MCF 10A (cell line): ENCODE measurements around the gene NDUFS6. TPM values are rescaled to one million over a fixed set of nuclear protein-coding genes. Genes with fewer than 3 reads are reported as not detected.

ENCODE experiments used
- BruUV-seq: library from RNA; stranded (reverse); fragments of 400-500 nt; replicated peaks from 2 replicates; lab custom pipeline; 2021; lab: Mats Ljungman, UMichigan
- CTCF ChIA-PET: fragments of 300-600 bp; sonication (Branson Sonifier 250); formaldehyde crosslinking; extraction: SDS; loops from one replicate; lab custom pipeline; 2021; ENCODE audit warnings: antibody characterized with exemption, inconsistent platforms; lab: Yijun Ruan, JAX
- POLR2A ChIA-PET: fragments of 300-600, 350-650 bp; sonication (Branson Sonifier 250); formaldehyde crosslinking; extraction: SDS; loops from one replicate; lab custom pipeline; 2020; ENCODE audit warnings: antibody characterized with exemption, inconsistent platforms; lab: Yijun Ruan, JAX
- DNase-seq: peaks from one replicate; pipeline ENCODE4 v3.0.0-alpha.2; 2018; ENCODE audit not compliant: unreplicated experiment
- H3K27ac Mint-ChIP-seq: one replicate; pipeline ENCODE4 v1.8.0; 2022; ENCODE audit warnings: mild to moderate bottlenecking, low read depth, mixed read lengths; ENCODE audit not compliant: unreplicated experiment
- H3K27me3 Mint-ChIP-seq: one replicate; pipeline ENCODE4 v1.8.0; 2022; ENCODE audit warnings: mixed read lengths; ENCODE audit not compliant: insufficient read depth, unreplicated experiment
- H3K36me3 Mint-ChIP-seq: one replicate; pipeline ENCODE4 v1.8.0; 2022; ENCODE audit warnings: mild to moderate bottlenecking, moderate library complexity, mixed read lengths; ENCODE audit not compliant: insufficient read depth, unreplicated experiment
- H3K4me1 Mint-ChIP-seq: one replicate; pipeline ENCODE4 v1.8.0; 2022; ENCODE audit warnings: mixed read lengths; ENCODE audit not compliant: insufficient read depth, unreplicated experiment
- H3K4me3 Mint-ChIP-seq: one replicate; pipeline ENCODE4 v1.8.0; 2022; ENCODE audit warnings: mild to moderate bottlenecking, moderate library complexity, mixed read lengths; ENCODE audit not compliant: unreplicated experiment
- H3K9me3 Mint-ChIP-seq: one replicate; pipeline ENCODE4 v1.8.0; 2022; ENCODE audit warnings: mixed read lengths; ENCODE audit not compliant: unreplicated experiment
- CTCF ChIP-seq: fragments of 200-600 bp; IDR thresholded peaks from one replicate; pipeline ENCODE4 v1.8.0; 2022; ENCODE audit warnings: antibody characterized with exemption, mild to moderate bottlenecking; ENCODE audit not compliant: unreplicated experiment
- intact Hi-C: fragments of 100-400 bp; cut with micrococcal nuclease; formaldehyde crosslinking; loops from 2 replicates; pipeline ENCODE4 v1.14.1; 2022
- total RNA-seq: library from RNA; stranded (reverse); gene quantifications from 2 replicates; pipeline ENCODE4 v1.2.3, GENCODE V29; 2022

The NDUFS6 gene
- total RNA-seq, 1 experiment from 2014 or later = 65.6 TPM

GRCh38 chr5:1853531-1853930 lies 52.3 kb downstream of the NDUFS6 start:
- peaks cover 34% of the 10 kb centered on the region for H3K27me3 Mint-ChIP-seq

GRCh38 chr5:1855075-1855474 lies 53.9 kb downstream of the NDUFS6 start:
- ChIA-PET POLR2A (interaction anchor here (0.9 kb wide), 1 partner anchor 118 kb away, joined by 5 read pairs; no protein-coding TSS in a partner anchor), CTCF (interaction anchor here (0.6 kb wide), 1 partner anchor 416 kb away, joined by 3 read pairs; no protein-coding TSS in a partner anchor)
- no TSS peak for BruUV-seq
- no peak for DNase-seq
- no peaks in the 10 kb centered on the region for H3K9me3 Mint-ChIP-seq
- H3K27me3 Mint-ChIP-seq = peaks cover 26% of the 10 kb centered on the region
- H3K4me1 Mint-ChIP-seq = no peaks in the 10 kb centered on the region
- H3K4me3 Mint-ChIP-seq = no peak overlapping the region
- no peaks in the 10 kb centered on the region for H3K36me3 Mint-ChIP-seq
- H3K27ac Mint-ChIP-seq = no peak overlapping the region
- intact Hi-C loops = no loop called here
- no peak for TF ChIP-seq CTCF

More at GRCh38 chr5:1853531-1853930, 52.3 kb downstream of the NDUFS6 start:
- intact Hi-C loops = no loop called here
- Mint-ChIP-seq H3K9me3 (no peaks in the 10 kb centered on the region), H3K4me1 (no peaks in the 10 kb centered on the region), H3K4me3 (no peak overlapping the region), H3K27ac (no peak overlapping the region), H3K36me3 (no peaks in the 10 kb centered on the region)
- BruUV-seq = no TSS peak
- CTCF ChIA-PET = no interaction called here
- POLR2A ChIA-PET = no interaction called here
- TF ChIP-seq CTCF = no peak
- no peak for DNase-seq

- Mint-ChIP-seq H3K36me3 (no peaks in the 10 kb centered on the region), H3K9me3 (no peaks in the 10 kb centered on the region), H3K27me3 (peaks cover 26% of the 10 kb centered on the region), H3K4me1 (no peaks in the 10 kb centered on the region), H3K4me3 (no peak overlapping the region), H3K27ac (no peak overlapping the region)
- intact Hi-C loops = no loop called here
- ChIA-PET POLR2A (no interaction called here), CTCF (no interaction called here)
- no peak for DNase-seq
- BruUV-seq = no TSS peak
- no peak for TF ChIP-seq CTCF
Observed at GRCh38 chr5:1855596-1855995, 54.4 kb downstream of the NDUFS6 start.

- BruUV-seq = no TSS peak
- H3K9me3 Mint-ChIP-seq = no peaks in the 10 kb centered on the region
Observed at GRCh38 chr5:1856596-1857255, 55.5 kb downstream of the NDUFS6 start.

More at GRCh38 chr5:1856596-1857255, 55.5 kb downstream of the NDUFS6 start:
- ChIA-PET CTCF (interaction anchor here (0.6 to 0.7 kb wide), 2 partner anchors 55 to 82 kb away, joined by 3 read pairs; no protein-coding TSS in a partner anchor), POLR2A (no interaction called here)
- Mint-ChIP-seq H3K4me1 (no peaks in the 10 kb centered on the region), H3K27me3 (peaks cover 26% of the 10 kb centered on the region), H3K36me3 (no peaks in the 10 kb centered on the region), H3K27ac (no peak overlapping the region), H3K4me3 (no peak overlapping the region)
- no peak for DNase-seq
- intact Hi-C loops = no loop called here
- TF ChIP-seq CTCF = no peak
